Smooth muscle cell (in vitro differentiated cells): ENCODE results near the gene NUP214. TPM values are rescaled to one million over a fixed set of nuclear protein-coding genes. Genes with fewer than 3 reads are reported as not detected.

ENCODE experiments used
- DNase-seq: peaks from one replicate; lab custom pipeline; 2025; ENCODE audit not compliant: unreplicated experiment; lab: John Stamatoyannopoulos, UW
- H2AFZ ChIP-seq: fragments of 200-600 bp; sonication (generic); 2 replicates; pipeline ENCODE4 v1.6.0; 2016; ENCODE audit warnings: antibody characterized with exemption, low read depth, mild to moderate bottlenecking
- H3F3A ChIP-seq: fragments of 200-600 bp; sonication (generic); 2 replicates; pipeline ENCODE4 v1.6.0; 2017; ENCODE audit warnings: antibody characterized with exemption, low read depth
- H3K27ac ChIP-seq: fragments of 200-600 bp; sonication (generic); 2 replicates; pipeline ENCODE4 v1.5.1; 2016; ENCODE audit warnings: low read depth, mild to moderate bottlenecking
- H3K27me3 ChIP-seq: fragments of 200-600 bp; sonication (generic); 2 replicates; pipeline ENCODE4 v1.6.1; 2016; ENCODE audit warnings: low read depth, mild to moderate bottlenecking
- H3K36me3 ChIP-seq: fragments of 200-600 bp; sonication (generic); 2 replicates; pipeline ENCODE4 v1.5.1; 2016; ENCODE audit warnings: low read depth
- H3K4me1 ChIP-seq: fragments of 200-600 bp; sonication (generic); 2 replicates; pipeline ENCODE4 v1.5.1; 2016; ENCODE audit warnings: low read depth
- H3K4me2 ChIP-seq: fragments of 200-600 bp; sonication (generic); 2 replicates; pipeline ENCODE4 v1.6.0; 2016; ENCODE audit warnings: mild to moderate bottlenecking
- H3K4me3 ChIP-seq: fragments of 200-600 bp; sonication (generic); 2 replicates; pipeline ENCODE4 v1.5.1; 2016; ENCODE audit warnings: mild to moderate bottlenecking
- H3K79me2 ChIP-seq: fragments of 200-600 bp; sonication (generic); 2 replicates; pipeline ENCODE4 v1.6.0; 2016; ENCODE audit warnings: low read depth, mild to moderate bottlenecking
- H3K9ac ChIP-seq: fragments of 200-600 bp; sonication (generic); 2 replicates; pipeline ENCODE4 v1.6.0; 2016; ENCODE audit warnings: low read depth
- H3K9me3 ChIP-seq: fragments of 200-600 bp; sonication (generic); replicated peaks from 2 replicates; pipeline ENCODE4 v1.5.1; 2016; ENCODE audit warnings: low read depth
- H4K20me1 ChIP-seq: fragments of 200-600 bp; sonication (generic); 2 replicates; pipeline ENCODE4 v1.6.0; 2016; ENCODE audit warnings: low read depth
- CTCF ChIP-seq: fragments of 200-600 bp; sonication (generic); IDR thresholded peaks from 2 replicates; pipeline ENCODE4 v1.5.1; 2017; ENCODE audit warnings: borderline replicate concordance, mild to moderate bottlenecking, antibody characterized with exemption; ENCODE audit not compliant: insufficient read depth, poor library complexity, severe bottlenecking
- WGBS: methylation state at CpG from one replicate; pipeline ENCODE4 v1.1.7; 2016; ENCODE audit warnings: low lambda C conversion rate; 5-methylcytosine and 5-hydroxymethylcytosine counted together
- polyA plus RNA-seq: library from polyadenylated mRNA; unstranded; fragments of >200 nt; fragmentation: Nextera tagmentation; extraction: Ambion mirVana; gene quantifications from 2 replicates; pipeline ENCODE4 v1.2.1, GENCODE V29; 2016
- total RNA-seq: library from RNA; depleted of rRNA; stranded (reverse); fragments of >200 nt; gene quantifications from 2 replicates; pipeline ENCODE4 v1.2.3, GENCODE V29; 2014

NUP214 gene
- total and polyA plus RNA-seq, 2 experiments from 2014 or later: 13.9 to 44.7 TPM

GRCh38 chr9:131084661-131085369, 40.6 kb upstream of the NUP214 start:
- 92% methylated on average over 8 of the region's 8 CpGs for WGBS
- H3K4me3 ChIP-seq: no peak overlapping the region
- DNase-seq: no peak
- H3K36me3 ChIP-seq: no peaks in the 10 kb centered on the region
- H3K27me3 ChIP-seq: no peaks in the 10 kb centered on the region
- no peaks in the 10 kb centered on the region for H3K79me2 ChIP-seq
- H3K4me1 ChIP-seq: no peaks in the 10 kb centered on the region
- no peaks in the 10 kb centered on the region for H3K9me3 ChIP-seq
- no peaks in the 10 kb centered on the region for H3F3A ChIP-seq
- H3K9ac ChIP-seq: no peak overlapping the region
- H4K20me1 ChIP-seq: no peaks in the 10 kb centered on the region
- no peak overlapping the region for H3K4me2 ChIP-seq
- TF ChIP-seq CTCF: no peak
- no peak overlapping the region for H2AFZ ChIP-seq
- H3K27ac ChIP-seq: no peak overlapping the region

DNA sequence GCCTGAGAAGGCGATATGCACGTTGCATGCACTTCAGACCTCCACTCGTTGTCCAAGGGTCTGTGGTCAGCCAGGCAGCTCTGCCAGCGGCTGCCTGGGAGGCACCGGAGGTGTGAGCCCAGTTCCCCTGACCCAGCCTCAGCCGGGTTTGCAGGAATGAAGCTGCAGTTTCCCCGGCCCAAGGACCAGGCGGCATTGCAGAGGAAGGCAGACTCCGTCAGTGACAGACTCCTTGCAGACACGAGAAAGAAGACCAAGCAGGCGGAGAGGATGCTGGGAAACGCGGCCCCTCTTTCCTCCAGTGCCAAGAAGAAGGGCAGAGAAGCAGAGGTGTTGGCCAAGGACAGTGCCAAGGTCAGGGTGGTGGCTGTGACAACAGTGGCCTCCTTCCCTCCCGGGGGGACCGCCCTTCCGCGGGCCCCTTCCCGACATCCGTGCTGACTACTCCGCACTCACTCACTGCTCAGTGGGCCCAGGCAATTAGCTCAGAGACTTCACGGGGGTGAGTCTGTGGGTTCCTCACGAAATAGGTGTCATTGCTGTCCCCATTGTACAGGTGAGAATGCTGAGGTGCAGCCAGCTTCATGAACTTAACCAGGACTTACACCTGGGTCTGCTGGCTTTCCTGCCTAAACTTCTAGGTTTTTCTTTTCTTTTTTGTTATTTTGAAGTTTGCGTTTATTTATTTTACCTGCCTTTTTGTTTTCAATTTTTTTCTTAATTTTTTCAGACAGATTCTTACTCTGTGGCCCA, 39.8 kb upstream of the NUP214 start:
- Histone ChIP-seq H4K20me1 (no peaks in the 10 kb centered on the region), H3K36me3 (no peaks in the 10 kb centered on the region), H3K4me2 (no peak overlapping the region), H3K9ac (no peak overlapping the region), H3F3A (no peaks in the 10 kb centered on the region), H2AFZ (no peak overlapping the region), H3K9me3 (no peaks in the 10 kb centered on the region), H3K27ac (no peak overlapping the region), H3K4me3 (no peak overlapping the region), H3K79me2 (no peaks in the 10 kb centered on the region), H3K4me1 (no peaks in the 10 kb centered on the region), H3K27me3 (no peaks in the 10 kb centered on the region)
- WGBS: 90% methylated on average over 23 of the region's 23 CpGs
- no peak for DNase-seq
- no peak for TF ChIP-seq CTCF

DNA sequence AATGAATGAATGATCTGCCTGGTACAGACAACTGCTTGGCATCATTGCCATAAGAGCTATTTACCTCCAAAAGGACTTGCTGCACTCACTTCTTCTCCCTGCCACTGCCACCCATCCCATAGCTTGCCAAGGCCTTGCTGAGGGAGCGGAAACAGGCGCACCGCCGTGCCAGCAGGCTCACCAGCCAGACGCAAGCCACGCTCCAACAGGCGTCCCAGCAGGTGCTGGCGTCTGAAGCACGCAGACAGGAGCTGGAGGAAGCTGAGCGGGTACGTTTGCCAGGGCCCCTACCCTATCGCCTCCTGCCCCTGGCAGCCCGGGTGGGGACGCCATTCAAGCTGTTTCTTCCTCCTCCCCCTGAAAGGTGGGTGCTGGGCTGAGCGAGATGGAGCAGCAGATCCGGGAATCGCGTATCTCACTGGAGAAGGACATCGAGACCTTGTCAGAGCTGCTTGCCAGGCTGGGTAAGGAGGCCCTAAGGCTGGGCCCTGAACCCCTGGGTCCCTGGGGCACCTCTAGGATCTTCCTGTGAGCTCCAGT, 38.0 kb upstream of the NUP214 start:
- H3K9me3 ChIP-seq: no peaks in the 10 kb centered on the region
- H3K4me1 ChIP-seq: no peaks in the 10 kb centered on the region
- no peaks in the 10 kb centered on the region for H3K27me3 ChIP-seq
- no peak for TF ChIP-seq CTCF
- H2AFZ ChIP-seq: no peak overlapping the region
- no peak for DNase-seq
- H3K4me2 ChIP-seq: no peak overlapping the region
- WGBS: 92% methylated on average over 19 of the region's 19 CpGs
- H3F3A ChIP-seq: no peaks in the 10 kb centered on the region
- H3K9ac ChIP-seq: no peak overlapping the region
- H3K36me3 ChIP-seq: no peaks in the 10 kb centered on the region
- no peak overlapping the region for H3K27ac ChIP-seq
- H3K79me2 ChIP-seq: no peaks in the 10 kb centered on the region
- no peak overlapping the region for H3K4me3 ChIP-seq
- no peaks in the 10 kb centered on the region for H4K20me1 ChIP-seq
